Choroid plexus epithelial cell (primary cell): ENCODE measurements around the gene ARHGEF4.

ENCODE experiments used
- DNase-seq: peaks from one replicate; pipeline ENCODE4 v3.0.0-alpha.2; 2010; ENCODE audit warnings: low read depth
- H3K4me3 ChIP-seq: 2 replicates; pipeline ENCODE4 v1.5.1; 2011; ENCODE audit warnings: low read depth, mild to moderate bottlenecking, control low read depth, low read length, moderate library complexity
- TF ChIP-seq, protein P1 (sequence below): conservative IDR thresholded peaks from 2 replicates; pipeline ENCODE4 v1.5.1; 2011; ENCODE audit warnings: low read depth, mild to moderate bottlenecking, control low read depth, inconsistent platforms, low read length, moderate library complexity

The ARHGEF4 gene

DNA sequence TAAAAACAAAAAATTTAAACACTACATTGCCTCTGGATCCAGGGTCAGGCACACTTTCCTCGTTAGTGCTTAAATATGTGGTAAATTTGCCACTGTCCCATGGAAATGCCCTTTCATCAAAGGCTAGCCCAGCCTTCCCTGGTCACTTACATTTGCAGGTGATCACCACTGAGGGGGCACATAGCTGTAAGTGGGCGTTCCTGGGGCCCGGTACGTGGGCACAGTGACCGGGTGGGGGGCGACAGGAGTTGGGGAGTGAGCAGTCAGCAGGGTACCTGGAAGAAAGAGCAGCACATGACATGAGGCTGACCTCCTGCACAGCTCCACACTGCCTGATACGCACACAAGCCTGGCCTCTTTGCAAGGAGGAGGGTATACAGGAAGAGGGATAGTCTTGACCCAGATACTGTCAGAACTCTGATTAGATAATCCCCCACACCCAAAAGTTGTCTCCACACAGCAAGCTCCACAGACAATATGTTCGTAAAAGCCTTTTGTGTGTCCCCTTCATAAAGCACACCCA is 216.1 kb downstream of the ARHGEF4 start:
- H3K4me3 ChIP-seq: no peak overlapping the region
- TF ChIP-seq, protein P1, sequence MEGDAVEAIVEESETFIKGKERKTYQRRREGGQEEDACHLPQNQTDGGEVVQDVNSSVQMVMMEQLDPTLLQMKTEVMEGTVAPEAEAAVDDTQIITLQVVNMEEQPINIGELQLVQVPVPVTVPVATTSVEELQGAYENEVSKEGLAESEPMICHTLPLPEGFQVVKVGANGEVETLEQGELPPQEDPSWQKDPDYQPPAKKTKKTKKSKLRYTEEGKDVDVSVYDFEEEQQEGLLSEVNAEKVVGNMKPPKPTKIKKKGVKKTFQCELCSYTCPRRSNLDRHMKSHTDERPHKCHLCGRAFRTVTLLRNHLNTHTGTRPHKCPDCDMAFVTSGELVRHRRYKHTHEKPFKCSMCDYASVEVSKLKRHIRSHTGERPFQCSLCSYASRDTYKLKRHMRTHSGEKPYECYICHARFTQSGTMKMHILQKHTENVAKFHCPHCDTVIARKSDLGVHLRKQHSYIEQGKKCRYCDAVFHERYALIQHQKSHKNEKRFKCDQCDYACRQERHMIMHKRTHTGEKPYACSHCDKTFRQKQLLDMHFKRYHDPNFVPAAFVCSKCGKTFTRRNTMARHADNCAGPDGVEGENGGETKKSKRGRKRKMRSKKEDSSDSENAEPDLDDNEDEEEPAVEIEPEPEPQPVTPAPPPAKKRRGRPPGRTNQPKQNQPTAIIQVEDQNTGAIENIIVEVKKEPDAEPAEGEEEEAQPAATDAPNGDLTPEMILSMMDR: no peak
- no peak for DNase-seq

DNA sequence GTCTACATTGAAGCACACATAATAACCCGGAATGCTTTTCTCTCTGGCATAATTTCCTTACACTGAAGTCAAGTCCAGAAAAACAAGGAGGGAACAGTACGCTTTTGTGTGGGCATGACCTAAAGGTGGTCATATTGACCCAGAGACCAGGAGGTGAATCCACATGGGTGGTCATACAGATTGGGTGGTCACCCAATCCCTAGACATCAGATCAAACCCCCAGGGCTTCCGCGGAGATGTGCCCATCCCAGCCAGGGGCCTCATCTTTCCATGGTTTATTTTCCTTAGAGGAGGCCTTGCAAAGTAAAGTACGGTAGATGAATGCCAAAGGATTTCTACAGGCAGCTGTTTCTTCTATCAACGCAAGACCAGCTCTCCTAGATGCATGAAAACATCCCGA is 217.8 kb downstream of the ARHGEF4 start:
- TF ChIP-seq, protein P1: no peak
- no peak for DNase-seq
- no peak overlapping the region for H3K4me3 ChIP-seq

DNA sequence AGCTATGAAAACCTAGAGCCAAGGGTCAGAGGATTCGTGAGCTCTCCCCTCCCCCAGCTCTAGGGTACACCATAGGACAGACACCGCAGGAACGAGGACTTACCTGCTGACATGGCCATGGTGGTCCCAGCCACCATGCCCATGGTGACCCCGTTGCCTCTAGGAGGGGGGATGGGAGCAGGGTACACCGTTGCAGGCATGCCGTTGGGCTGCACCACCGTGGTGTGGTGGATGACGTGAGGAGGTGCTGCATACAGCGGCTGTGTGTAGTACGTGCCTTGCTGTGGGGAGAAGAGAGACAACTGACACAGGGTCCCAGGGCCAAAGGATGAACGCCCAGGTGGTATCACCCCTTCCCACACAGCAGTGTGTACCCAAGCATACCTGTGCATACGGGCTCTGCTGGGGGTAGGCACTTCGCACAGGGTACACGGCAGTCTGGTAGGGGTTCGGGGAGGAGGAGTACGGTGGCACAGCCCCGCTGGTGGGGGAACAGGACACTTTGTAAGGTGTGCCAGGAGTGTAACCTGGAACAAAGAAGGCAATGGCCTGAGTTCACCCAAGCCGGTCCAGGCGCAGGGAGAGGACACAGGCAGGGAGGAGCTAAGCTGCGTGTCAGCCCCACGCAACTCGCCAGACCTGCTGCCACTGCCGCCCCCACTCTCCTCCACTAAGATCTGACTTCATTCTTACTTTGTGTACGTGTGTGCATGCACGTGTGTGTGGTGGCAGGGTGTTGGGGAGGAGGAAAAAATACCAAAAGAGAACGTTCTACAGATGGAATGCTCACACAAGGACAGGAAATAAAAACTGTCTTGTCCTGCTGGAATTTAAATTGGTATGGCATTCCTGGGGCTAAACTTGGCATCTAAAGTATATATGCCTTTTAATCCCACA is 218.7 kb downstream of the ARHGEF4 start:
- peak; percentile 36 for DNase-seq

DNA sequence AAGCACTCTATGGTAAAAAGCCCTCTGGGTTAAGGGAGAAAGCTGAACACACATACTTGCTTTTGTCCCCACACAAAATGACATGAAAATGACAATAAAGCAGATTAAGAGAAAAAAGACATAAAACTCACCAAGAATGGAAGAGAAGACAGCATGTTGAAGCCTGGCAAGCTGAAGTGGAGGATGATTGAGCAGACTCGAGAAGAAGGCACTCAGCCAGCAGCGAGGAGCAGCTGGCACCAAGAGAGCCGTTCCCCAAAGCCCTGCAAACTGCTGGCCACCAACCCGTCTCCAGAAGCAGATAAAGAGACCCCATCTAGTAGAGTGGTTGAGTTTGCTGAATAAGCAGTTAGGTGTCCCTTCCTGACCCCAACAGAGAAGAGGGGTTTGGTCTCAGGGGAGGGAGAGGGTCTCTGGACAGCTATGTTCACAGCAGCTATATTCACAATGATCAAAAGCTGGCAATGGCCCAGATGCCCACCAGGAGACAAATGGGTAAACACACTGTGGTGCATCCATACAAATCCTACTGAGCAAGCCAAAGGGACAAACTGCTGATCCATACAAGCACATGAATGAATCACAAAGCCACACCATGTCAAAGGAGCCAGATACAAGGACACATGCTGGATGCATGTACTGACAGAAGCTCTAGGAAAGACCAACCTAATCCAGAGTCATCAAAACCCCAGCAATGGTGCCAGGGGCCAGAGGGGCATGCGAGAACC is 219.7 kb downstream of the ARHGEF4 start:
- no peak overlapping the region for H3K4me3 ChIP-seq
- TF ChIP-seq, protein P1: no peak
- DNase-seq: no peak

More for the DNA sequence above, 218.7 kb downstream of the ARHGEF4 start:
- no peak overlapping the region for H3K4me3 ChIP-seq
- TF ChIP-seq, protein P1: no peak

DNA sequence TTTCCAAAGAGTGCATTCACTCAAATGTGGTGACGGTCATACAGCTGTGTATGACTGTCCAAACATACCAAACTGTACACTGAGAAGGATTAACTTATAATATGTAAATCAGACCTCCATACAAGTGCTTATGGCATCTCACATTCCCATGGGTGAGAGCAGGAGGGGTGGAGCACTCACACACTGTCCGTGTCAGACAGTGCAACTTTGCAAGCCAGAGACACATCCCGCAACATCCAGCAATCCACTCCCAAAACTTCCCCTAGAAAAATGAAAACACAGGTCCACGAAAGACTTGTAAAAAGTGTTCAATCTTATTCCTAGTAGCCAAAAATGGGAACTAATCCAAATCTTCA is 220.2 kb downstream of the ARHGEF4 start:
- no peak for DNase-seq
- TF ChIP-seq, protein P1: no peak
- H3K4me3 ChIP-seq: no peak overlapping the region

DNA sequence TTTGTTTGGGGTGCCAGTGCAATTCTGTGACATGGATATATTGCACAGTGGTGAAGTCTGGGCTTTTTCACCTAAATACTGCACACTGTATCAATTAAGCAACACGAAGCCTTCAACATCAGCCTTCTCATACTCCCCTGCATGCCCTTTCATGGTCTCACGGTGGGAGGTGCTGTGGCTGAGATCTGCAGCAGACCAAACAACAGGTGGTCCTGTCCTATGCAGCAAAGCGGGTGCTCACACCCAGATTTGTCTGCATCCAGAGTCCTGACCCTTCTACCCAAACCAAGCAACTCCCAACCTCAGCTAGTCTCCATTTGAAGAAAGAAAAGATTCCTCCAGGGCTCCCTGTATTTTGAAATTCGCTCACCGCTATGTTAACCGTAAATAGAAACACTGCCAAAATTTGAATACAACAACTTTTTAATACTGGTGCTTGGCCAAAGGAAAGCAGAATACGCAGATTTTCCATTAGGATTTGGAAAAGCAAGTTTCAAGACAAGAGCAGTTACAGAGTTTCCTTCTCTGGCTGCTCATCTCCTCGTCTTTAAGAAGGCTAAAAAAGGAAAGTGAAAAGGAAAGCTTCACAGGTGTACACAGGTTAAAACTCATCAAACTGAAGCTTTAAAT is 221.6 kb downstream of the ARHGEF4 start:
- H3K4me3 ChIP-seq: no peak overlapping the region
- DNase-seq: no peak
- TF ChIP-seq, protein P1: no peak
